Neural progenitor cell (in vitro differentiated cells): ENCODE data around the gene CLDN20. TPM values are rescaled to one million over a fixed set of nuclear protein-coding genes. Genes with fewer than 3 reads are reported as not detected.

Experiments
- DNase-seq: peaks from one replicate; pipeline ENCODE4 v3.0.0-alpha.2; 2016; ENCODE audit warnings: low spot score
- H2AFZ ChIP-seq: fragments of 200-600 bp; sonication (generic); replicated peaks from 2 replicates; pipeline ENCODE4 v1.6.1; 2016; ENCODE audit warnings: antibody characterized with exemption
- H3F3A ChIP-seq: fragments of 200-600 bp; sonication (generic); 2 replicates; pipeline ENCODE4 v1.6.1; 2016; ENCODE audit warnings: antibody characterized with exemption, low read depth
- H3K27ac ChIP-seq: fragments of 200-600 bp; sonication (generic); 2 replicates; pipeline ENCODE4 v1.5.1; 2016; ENCODE audit warnings: mild to moderate bottlenecking
- H3K27me3 ChIP-seq: fragments of 200-600 bp; sonication (generic); 2 replicates; pipeline ENCODE4 v1.6.1; 2016; ENCODE audit warnings: mild to moderate bottlenecking, moderate library complexity
- H3K36me3 ChIP-seq: fragments of 200-600 bp; sonication (generic); 2 replicates; pipeline ENCODE4 v1.5.1; 2016
- H3K4me1 ChIP-seq: fragments of 200-600 bp; sonication (generic); 2 replicates; pipeline ENCODE4 v1.6.1; 2016; ENCODE audit warnings: mixed run types
- H3K4me2 ChIP-seq: fragments of 200-600 bp; sonication (generic); 2 replicates; pipeline ENCODE4 v1.6.1; 2016
- H3K4me3 ChIP-seq: fragments of 200-600 bp; sonication (generic); 2 replicates; pipeline ENCODE4 v1.5.1; 2016
- H3K79me2 ChIP-seq: fragments of 200-600 bp; sonication (generic); 2 replicates; pipeline ENCODE4 v1.6.1; 2016; ENCODE audit warnings: low read depth
- H3K9ac ChIP-seq: fragments of 200-600 bp; sonication (generic); 2 replicates; pipeline ENCODE4 v1.6.1; 2016
- H3K9me3 ChIP-seq: fragments of 200-600 bp; sonication (generic); 2 replicates; pipeline ENCODE4 v1.5.1; 2016; ENCODE audit warnings: low read depth
- H4K20me1 ChIP-seq: fragments of 200-600 bp; sonication (generic); 2 replicates; pipeline ENCODE4 v1.6.1; 2016; ENCODE audit warnings: low read depth
- H3K27ac Mint-ChIP-seq: 3 replicates; pipeline ENCODE4 v1.8.0; 2021; ENCODE audit warnings: mixed read lengths
- H3K27me3 Mint-ChIP-seq: 2 replicates; pipeline ENCODE4 v1.8.0; 2022; ENCODE audit warnings: low read depth, mild to moderate bottlenecking, inconsistent platforms, moderate library complexity, mixed read lengths; ENCODE audit not compliant: insufficient read depth
- H3K36me3 Mint-ChIP-seq: 3 replicates; pipeline ENCODE4 v1.8.0; 2021; ENCODE audit warnings: mixed read lengths
- H3K4me1 Mint-ChIP-seq: 3 replicates; pipeline ENCODE4 v1.8.0; 2021; ENCODE audit warnings: mixed read lengths
- H3K4me3 Mint-ChIP-seq: 3 replicates; pipeline ENCODE4 v1.8.0; 2021; ENCODE audit warnings: mild to moderate bottlenecking, moderate library complexity, mixed read lengths
- H3K9me3 Mint-ChIP-seq: 3 replicates; pipeline ENCODE4 v1.8.0; 2020; ENCODE audit warnings: mixed read lengths
- CTCF ChIP-seq: fragments of 200-600 bp; sonication (generic); IDR thresholded peaks from 2 replicates; pipeline ENCODE4 v1.5.1; 2017; ENCODE audit warnings: antibody characterized with exemption, mild to moderate bottlenecking
- EZH2 ChIP-seq: fragments of 200-600 bp; sonication (generic); IDR thresholded peaks from 2 replicates; pipeline ENCODE4 v1.6.1; 2017; ENCODE audit warnings: antibody characterized with exemption, mild to moderate bottlenecking, moderate library complexity
- EZH2phosphoT487 ChIP-seq: fragments of 200-600 bp; sonication (generic); IDR thresholded peaks from 2 replicates; pipeline ENCODE4 v1.6.1; 2017; ENCODE audit warnings: antibody characterized with exemption
- total RNA-seq: library from RNA; depleted of rRNA; stranded (reverse); fragments of >200 nt; gene quantifications from 2 replicates; pipeline ENCODE4 v1.2.3, GENCODE V29; 2015; ENCODE audit warnings: low replicate concordance

Gene CLDN20
- total RNA-seq, 1 donor from 2014 or later: not detected

GRCh38 chr6:155246825-155247224 lies 17.0 kb upstream of the CLDN20 start:
- Mint-ChIP-seq H3K4me1 (peaks cover 8% of the 10 kb centered on the region), H3K4me3 (no peak overlapping the region), H3K9me3 (no peaks in the 10 kb centered on the region), H3K27me3 (no peaks in the 10 kb centered on the region), H3K36me3 (peaks cover 35% of the 10 kb centered on the region), H3K27ac (no peak overlapping the region)
- no peak overlapping the region for H3K9ac ChIP-seq
- no peaks in the 10 kb centered on the region for H3K27me3 ChIP-seq
- no peaks in the 10 kb centered on the region for H3K36me3 ChIP-seq
- no peak overlapping the region for H3K4me3 ChIP-seq
- DNase-seq: no peak
- H3F3A ChIP-seq: peaks cover 10% of the 10 kb centered on the region
- H3K79me2 ChIP-seq: no peaks in the 10 kb centered on the region
- no peak overlapping the region for H3K27ac ChIP-seq
- no peaks in the 10 kb centered on the region for H3K4me1 ChIP-seq
- H3K4me2 ChIP-seq: no peak overlapping the region
- TF ChIP-seq EZH2phosphoT487 (no peak), EZH2 (no peak), CTCF (no peak)
- no peaks in the 10 kb centered on the region for H3K9me3 ChIP-seq
- no peak overlapping the region for H2AFZ ChIP-seq
- H4K20me1 ChIP-seq: no peaks in the 10 kb centered on the region

- DNase-seq: no peak
- no peak overlapping the region for H3K4me3 Mint-ChIP-seq
Measured at GRCh38 chr6:155247618-155248007, 16.2 kb upstream of the CLDN20 start.

DNA sequence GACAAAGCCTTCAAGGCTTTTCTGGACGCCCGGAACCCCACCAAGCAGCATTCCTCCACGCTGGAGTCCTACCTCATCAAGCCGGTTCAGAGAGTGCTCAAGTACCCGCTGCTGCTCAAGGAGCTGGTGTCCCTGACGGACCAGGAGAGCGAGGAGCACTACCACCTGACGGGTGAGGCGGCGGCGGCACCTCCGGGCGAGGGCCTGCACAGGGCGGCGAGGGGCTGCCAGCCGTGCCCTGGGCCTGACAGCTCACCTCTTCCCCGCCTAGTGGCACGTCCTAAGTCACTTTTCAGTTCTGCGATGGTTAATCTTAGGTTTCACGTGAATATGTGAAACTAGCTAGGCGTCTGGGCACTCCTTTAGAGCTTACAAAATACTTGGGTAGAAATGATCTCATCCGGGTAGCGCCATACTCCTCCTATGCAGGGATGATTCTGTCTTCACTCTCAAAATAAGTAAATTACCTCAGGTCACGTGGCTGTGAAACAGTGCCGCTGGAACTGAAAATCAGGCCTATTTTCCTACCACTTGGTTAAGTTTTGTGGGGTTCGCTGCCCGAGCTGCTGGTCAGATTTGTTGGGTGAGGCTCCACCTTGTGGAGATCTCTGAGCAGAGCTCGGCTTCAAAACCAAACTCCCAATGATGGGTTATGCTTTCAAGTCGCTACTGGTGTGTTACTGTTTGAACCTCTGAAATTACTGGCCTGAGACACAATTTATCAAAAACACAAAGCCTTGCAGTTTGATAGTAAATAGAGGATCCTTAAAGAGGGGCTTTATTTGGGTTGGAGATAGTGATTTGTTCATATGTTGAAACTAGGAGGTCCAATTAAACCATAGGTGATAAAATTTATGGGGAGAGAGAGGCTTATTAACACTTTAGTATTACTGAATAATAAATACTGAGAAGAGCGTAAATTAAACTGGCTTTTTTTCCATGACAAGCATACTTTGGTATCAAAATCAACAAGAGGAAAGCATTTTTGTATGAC lies 15.5 kb upstream of the CLDN20 start:
- no peak overlapping the region for H3K27ac ChIP-seq
- no peaks in the 10 kb centered on the region for H3K27me3 ChIP-seq
- H3K27ac Mint-ChIP-seq: peak overlapping the region; percentile 21
- H3K27me3 Mint-ChIP-seq: no peaks in the 10 kb centered on the region
- H4K20me1 ChIP-seq: no peaks in the 10 kb centered on the region
- H3K36me3 ChIP-seq: no peaks in the 10 kb centered on the region
- H3K36me3 Mint-ChIP-seq: peaks cover 38% of the 10 kb centered on the region
- H2AFZ ChIP-seq: no peak overlapping the region
- H3K4me1 ChIP-seq: peaks cover 3% of the 10 kb centered on the region
- no peak overlapping the region for H3K9ac ChIP-seq
- TF ChIP-seq CTCF: peak; percentile 78
- TF ChIP-seq EZH2: no peak
- TF ChIP-seq EZH2phosphoT487: no peak
- no peaks in the 10 kb centered on the region for H3K9me3 Mint-ChIP-seq
- H3K4me3 Mint-ChIP-seq: no peak overlapping the region
- peaks cover 10% of the 10 kb centered on the region for H3F3A ChIP-seq
- peaks cover 16% of the 10 kb centered on the region for H3K4me1 Mint-ChIP-seq
- no peaks in the 10 kb centered on the region for H3K9me3 ChIP-seq
- peak; percentile 74 for DNase-seq
- H3K79me2 ChIP-seq: no peaks in the 10 kb centered on the region
- no peak overlapping the region for H3K4me2 ChIP-seq
- no peak overlapping the region for H3K4me3 ChIP-seq

More at GRCh38 chr6:155247618-155248007, 16.2 kb upstream of the CLDN20 start:
- no peaks in the 10 kb centered on the region for H4K20me1 ChIP-seq
- H3K36me3 Mint-ChIP-seq: peaks cover 32% of the 10 kb centered on the region
- no peaks in the 10 kb centered on the region for H3K79me2 ChIP-seq
- H3K9me3 Mint-ChIP-seq: no peaks in the 10 kb centered on the region
- no peaks in the 10 kb centered on the region for H3K4me1 ChIP-seq
- no peak overlapping the region for H3K4me2 ChIP-seq
- H2AFZ ChIP-seq: no peak overlapping the region
- no peak overlapping the region for H3K27ac Mint-ChIP-seq
- H3K27ac ChIP-seq: no peak overlapping the region
- H3K9ac ChIP-seq: no peak overlapping the region
- peaks cover 9% of the 10 kb centered on the region for H3K4me1 Mint-ChIP-seq
- no peak for TF ChIP-seq CTCF
- H3K4me3 ChIP-seq: no peak overlapping the region
- H3K27me3 ChIP-seq: no peaks in the 10 kb centered on the region
- H3K27me3 Mint-ChIP-seq: no peaks in the 10 kb centered on the region
- H3F3A ChIP-seq: peaks cover 10% of the 10 kb centered on the region
- H3K9me3 ChIP-seq: no peaks in the 10 kb centered on the region
- no peaks in the 10 kb centered on the region for H3K36me3 ChIP-seq
